Activated CD8-positive, alpha-beta T cell treated with anti-CD3 and anti-CD28 coated beads for 36 hours (primary cell): ENCODE results near the gene TMC5. TPM values are rescaled to one million over a fixed set of nuclear protein-coding genes. Genes with fewer than 3 reads are reported as not detected.

Experiments
- ATAC-seq: fragments of 200-7000 bp; cut with Tn5 transposase; one replicate; pipeline ENCODE4 v1.10.0; 2021; ENCODE audit warnings: mild to moderate bottlenecking, moderate library complexity
- CTCF ChIA-PET: fragments of 350-600 bp; sonication (Branson Sonifier 250); formaldehyde crosslinking; loops from one replicate; lab custom pipeline; 2021; ENCODE audit warnings: antibody characterized with exemption; lab: Charles Lee
- POLR2A ChIA-PET: fragments of 350-600 bp; sonication (Branson Sonifier 250); formaldehyde crosslinking; loops from one replicate; lab custom pipeline; 2021; ENCODE audit warnings: antibody characterized with exemption; lab: Charles Lee
- DNase-seq: peaks from one replicate; pipeline ENCODE4 v3.0.0-alpha.2; 2020
- H3K27ac Mint-ChIP-seq: one replicate; pipeline ENCODE4 v1.8.0; 2021; ENCODE audit warnings: mild to moderate bottlenecking, mixed read lengths
- H3K27me3 Mint-ChIP-seq: one replicate; pipeline ENCODE4 v1.8.0; 2021; ENCODE audit warnings: mixed read lengths
- H3K36me3 Mint-ChIP-seq: one replicate; pipeline ENCODE4 v1.8.0; 2021; ENCODE audit warnings: low read depth, mixed read lengths
- H3K4me1 Mint-ChIP-seq: one replicate; pipeline ENCODE4 v1.8.0; 2021; ENCODE audit warnings: low read depth, mixed read lengths
- H3K4me3 Mint-ChIP-seq: one replicate; pipeline ENCODE4 v1.8.0; 2021; ENCODE audit warnings: mild to moderate bottlenecking, moderate library complexity, mixed read lengths
- H3K9me3 Mint-ChIP-seq: one replicate; pipeline ENCODE4 v1.8.0; 2021; ENCODE audit warnings: mixed read lengths
- CTCF ChIP-seq: fragments of 200-600 bp; IDR thresholded peaks from one replicate; pipeline ENCODE4 v1.8.0; 2022; ENCODE audit warnings: antibody characterized with exemption, mild to moderate bottlenecking
- intact Hi-C: fragments of 100-400 bp; cut with micrococcal nuclease; formaldehyde crosslinking; loops from one replicate; pipeline ENCODE4 v1.10.0; 2022
- total RNA-seq, 2 experiments: library from RNA; stranded (reverse); gene quantifications; one replicate each; pipeline ENCODE4 v1.2.3, GENCODE V29; 2021

Gene TMC5
- total RNA-seq, 2 experiments from 2014 or later, result not detected

DNA sequence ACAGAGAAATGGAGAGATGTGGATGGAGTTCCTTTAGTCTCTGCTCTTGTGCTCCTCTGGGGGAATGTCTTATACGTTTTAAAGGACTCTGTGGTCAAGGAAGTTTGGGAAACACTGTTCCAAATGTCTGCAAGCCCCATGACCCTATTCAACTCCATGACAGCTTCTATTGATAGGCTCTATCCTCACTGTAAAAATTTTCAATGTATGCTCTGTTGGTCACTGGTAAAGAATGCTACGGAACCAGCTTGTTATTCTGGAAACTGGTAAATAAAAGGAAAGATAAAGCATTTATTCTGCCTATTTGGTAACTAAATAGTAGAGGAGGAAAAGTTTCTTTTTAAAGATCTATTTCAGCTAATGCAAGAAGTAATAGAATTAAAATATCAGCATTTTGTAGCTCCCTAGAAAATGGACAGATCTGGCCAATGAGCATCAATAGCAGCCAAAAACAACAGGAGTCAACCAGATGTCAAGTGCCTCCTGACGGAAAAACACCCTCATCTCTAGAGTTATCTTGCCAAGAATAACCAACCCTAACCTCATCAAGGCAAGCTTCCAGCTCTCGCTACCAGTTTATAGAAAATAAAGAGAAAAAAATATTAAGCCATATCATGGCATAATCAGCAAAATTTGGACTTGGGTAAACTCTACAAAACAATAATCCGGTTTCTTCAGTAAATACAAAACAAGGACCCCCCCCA, 88.1 kb downstream of the TMC5 start:
- no peak for ATAC-seq
- CTCF ChIA-PET, result interaction anchor here (0.6 to 0.8 kb wide), 2 partner anchors 91 to 420 kb away, joined by 3 to 4 read pairs; no protein-coding TSS in a partner anchor
- H3K4me1 Mint-ChIP-seq, result no peaks in the 10 kb centered on the region
- intact Hi-C loops, result no loop called here
- TF ChIP-seq CTCF, result no peak
- no peak for DNase-seq
- H3K27ac Mint-ChIP-seq, result no peak overlapping the region
- no peak overlapping the region for H3K4me3 Mint-ChIP-seq
- H3K27me3 Mint-ChIP-seq, result no peaks in the 10 kb centered on the region
- H3K36me3 Mint-ChIP-seq, result peaks cover 30% of the 10 kb centered on the region
- H3K9me3 Mint-ChIP-seq, result no peaks in the 10 kb centered on the region
- POLR2A ChIA-PET, result interaction anchor here (0.5 kb wide), 1 partner anchor 12 kb away, joined by 3 read pairs; no protein-coding TSS in a partner anchor

GRCh38 chr16:19506965-19507364, 89.3 kb downstream of the TMC5 start:
- Mint-ChIP-seq H3K4me1 (no peaks in the 10 kb centered on the region), H3K4me3 (no peak overlapping the region), H3K27ac (no peak overlapping the region), H3K36me3 (peaks cover 30% of the 10 kb centered on the region), H3K9me3 (no peaks in the 10 kb centered on the region), H3K27me3 (no peaks in the 10 kb centered on the region)
- ATAC-seq, result no peak
- intact Hi-C loops, result no loop called here
- TF ChIP-seq CTCF, result no peak
- no peak for DNase-seq
- POLR2A ChIA-PET, result no interaction called here
- CTCF ChIA-PET, result interaction anchor here (2.1 kb wide), 1 partner anchor 420 kb away, joined by 6 read pairs; no protein-coding TSS in a partner anchor

GRCh38 chr16:19507867-19508266, 90.2 kb downstream of the TMC5 start:
- Mint-ChIP-seq H3K36me3 (peaks cover 30% of the 10 kb centered on the region), H3K4me3 (no peak overlapping the region), H3K27me3 (no peaks in the 10 kb centered on the region), H3K4me1 (no peaks in the 10 kb centered on the region), H3K27ac (no peak overlapping the region), H3K9me3 (no peaks in the 10 kb centered on the region)
- DNase-seq, result no peak
- TF ChIP-seq CTCF, result no peak
- ChIA-PET CTCF (interaction anchor here (2.1 kb wide), 1 partner anchor 421 kb away, joined by 6 read pairs; no protein-coding TSS in a partner anchor), POLR2A (no interaction called here)
- intact Hi-C loops, result no loop called here
- no peak for ATAC-seq

- POLR2A ChIA-PET, result no interaction called here
- TF ChIP-seq CTCF, result no peak
- H3K27ac Mint-ChIP-seq, result no peak overlapping the region
Measured at GRCh38 chr16:19512297-19512696, 94.6 kb downstream of the TMC5 start.

DNA sequence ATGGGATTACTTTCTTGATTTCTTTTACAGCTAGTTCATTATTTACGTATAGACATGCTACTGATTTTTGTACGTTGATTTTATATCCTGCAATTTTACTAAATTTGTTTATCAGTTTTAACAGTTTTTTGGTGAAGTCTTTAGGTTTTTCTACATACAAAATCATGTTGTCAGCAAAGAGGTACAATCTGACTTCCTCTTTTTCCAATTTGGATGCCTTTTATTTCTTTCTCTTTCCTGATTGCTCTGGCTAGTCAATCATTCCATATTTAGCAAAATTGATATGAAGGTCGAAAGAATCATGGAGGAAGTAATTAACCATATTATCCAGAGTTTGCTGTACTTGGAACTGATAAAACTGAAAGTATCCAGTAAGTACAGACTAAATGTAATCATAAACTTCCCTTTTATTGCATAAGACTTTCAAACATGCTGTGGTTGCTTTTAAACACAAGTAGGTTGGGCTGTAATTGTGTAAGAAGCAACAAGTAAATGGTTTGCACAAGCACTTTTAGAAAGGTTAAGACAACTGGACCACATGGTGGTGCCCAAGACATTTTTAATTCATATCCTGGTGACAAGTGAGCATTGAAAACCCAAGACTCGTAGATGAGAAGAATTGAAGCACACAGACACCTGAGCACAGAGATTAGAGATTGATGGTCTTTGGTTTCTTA, 95.8 kb downstream of the TMC5 start:
- no peak for TF ChIP-seq CTCF
- Mint-ChIP-seq H3K36me3 (peaks cover 45% of the 10 kb centered on the region), H3K4me3 (no peak overlapping the region), H3K27me3 (no peaks in the 10 kb centered on the region), H3K27ac (no peak overlapping the region), H3K9me3 (no peaks in the 10 kb centered on the region), H3K4me1 (peaks cover 30% of the 10 kb centered on the region)
- DNase-seq, result no peak
- POLR2A ChIA-PET, result no interaction called here
- CTCF ChIA-PET, result interaction anchor here (0.9 to 1.6 kb wide), 3 partner anchors 9 to 42 kb away, joined by 3 to 6 read pairs (median 4); partner anchors contain the start of gene VPS35L
- no peak for ATAC-seq
- intact Hi-C loops, result no loop called here

More at GRCh38 chr16:19512297-19512696, 94.6 kb downstream of the TMC5 start:
- CTCF ChIA-PET, result interaction anchor here (0.9 to 1.7 kb wide), 3 partner anchors 10 to 71 kb away, joined by 3 to 9 read pairs (median 4); partner anchors contain the start of gene VPS35L
- Mint-ChIP-seq H3K27me3 (no peaks in the 10 kb centered on the region), H3K4me1 (peaks cover 21% of the 10 kb centered on the region), H3K4me3 (no peak overlapping the region), H3K9me3 (no peaks in the 10 kb centered on the region), H3K36me3 (peaks cover 42% of the 10 kb centered on the region)
- DNase-seq (no peak), ATAC-seq (no peak)
- intact Hi-C loops, result no loop called here
